CD4-positive, alpha-beta T cell (primary cell): ENCODE measurements around the gene LSM11. TPM values are rescaled to one million over a fixed set of nuclear protein-coding genes. Genes with fewer than 3 reads are reported as not detected.

Experiments
- ATAC-seq: fragments of 200-7000 bp; cut with Tn5 transposase; one replicate; pipeline ENCODE4 v1.10.0; 2022; ENCODE audit warnings: mild to moderate bottlenecking; ENCODE audit not compliant: poor library complexity
- CTCF ChIA-PET: fragments of 350-600 bp; sonication (Branson Sonifier 250); formaldehyde crosslinking; loops from one replicate; lab custom pipeline; 2021; ENCODE audit warnings: antibody characterized with exemption, inconsistent platforms; lab: Charles Lee
- POLR2A ChIA-PET: fragments of 350-600 bp; sonication (Branson Sonifier 250); formaldehyde crosslinking; loops from one replicate; lab custom pipeline; 2021; ENCODE audit warnings: antibody characterized with exemption, inconsistent platforms; lab: Charles Lee
- DNase-seq, 14 experiments: peaks; one replicate each; pipeline ENCODE4 v3.0.0-alpha.2; 2013 to 2020; ENCODE audit warnings: mixed read lengths in 2 of 14
- H3K27ac ChIP-seq, 2 donors: one replicate each; pipeline versions ENCODE4 v1.5.1 to v1.7.0; 2013; ENCODE audit warnings: low read length in 2 of 2, low read depth in 1 of 2, mild to moderate bottlenecking in 1 of 2
- H3K27me3 ChIP-seq, 2 experiments: 1 replicate in 1 of 2; 2 replicates in 1 of 2; pipeline versions ENCODE4 v1.6.1 to v1.7.0; 2013; ENCODE audit warnings: low read length in 2 of 2, control low read depth in 1 of 2, mild to moderate bottlenecking in 1 of 2, moderate library complexity in 1 of 2; ENCODE audit not compliant: insufficient read depth in 2 of 2, control insufficient read depth in 1 of 2
- H3K36me3 ChIP-seq: one replicate; pipeline ENCODE4 v1.6.1; 2013; ENCODE audit warnings: low read length, control low read depth; ENCODE audit not compliant: insufficient read depth
- H3K4me1 ChIP-seq: one replicate; pipeline ENCODE4 v1.6.1; 2013; ENCODE audit warnings: low read length, control low read depth; ENCODE audit not compliant: insufficient read depth
- H3K4me3 ChIP-seq: one replicate; pipeline ENCODE4 v1.5.1; 2013; ENCODE audit warnings: mild to moderate bottlenecking, low read length, moderate library complexity
- H3K9me3 ChIP-seq, 2 experiments: 1 replicate in 1 of 2; 2 replicates in 1 of 2; pipeline versions ENCODE4 v1.6.1 to v1.7.0; 2013; ENCODE audit warnings: low read length in 2 of 2, mild to moderate bottlenecking in 2 of 2, control low read depth in 1 of 2, moderate library complexity in 1 of 2; ENCODE audit not compliant: control insufficient read depth in 1 of 2, insufficient read depth in 1 of 2
- H3K27ac Mint-ChIP-seq: one replicate; pipeline ENCODE4 v1.8.0; 2020; ENCODE audit warnings: mixed read lengths
- H3K27me3 Mint-ChIP-seq: one replicate; pipeline ENCODE4 v1.8.0; 2021; ENCODE audit warnings: mixed read lengths
- H3K36me3 Mint-ChIP-seq: one replicate; pipeline ENCODE4 v1.8.0; 2021; ENCODE audit warnings: low read depth, mixed read lengths
- H3K4me1 Mint-ChIP-seq: one replicate; pipeline ENCODE4 v1.8.0; 2021; ENCODE audit warnings: low read depth, mixed read lengths
- H3K4me3 Mint-ChIP-seq: one replicate; pipeline ENCODE4 v1.8.0; 2020; ENCODE audit warnings: mild to moderate bottlenecking, mixed read lengths
- H3K9me3 Mint-ChIP-seq: one replicate; pipeline ENCODE4 v1.8.0; 2020; ENCODE audit warnings: mixed read lengths
- intact Hi-C, 2 experiments: fragments of 100-400 bp; cut with DNase I in 1 of 2; cut with micrococcal nuclease in 1 of 2; formaldehyde crosslinking; loops; one replicate each; pipeline versions ENCODE4 v1.15.1 to v1.9.0; 2023 to 2025; cut with DNase I, micrococcal nuclease
- total RNA-seq, 174 experiments: library from RNA in 2 of 174; stranded (reverse) in 2 of 174; gene quantifications; one replicate each; pipeline ENCODE4 v1.2.3 and lab custom pipeline; 2021 to 2026
- TF ChIP-seq, protein P1 (sequence below): fragments of 200-600 bp; IDR thresholded peaks from one replicate; pipeline ENCODE4 v1.8.0; 2022; ENCODE audit warnings: antibody characterized with exemption, mild to moderate bottlenecking

LSM11 gene
- total RNA-seq, 2 experiments from 2014 or later = 0.49 to 0.70 TPM

- H3K27ac ChIP-seq = no peak overlapping the region
- DNase-seq = no peak
- intact Hi-C loops = loop anchor here in 1 of 2 experiments (10.0 kb wide), 1 partner anchor 1337 kb away; no protein-coding TSS in a partner anchor
- ChIA-PET POLR2A (no interaction called here), CTCF (no interaction called here)
- Mint-ChIP-seq H3K36me3 (no peaks in the 10 kb centered on the region), H3K27ac (no peak overlapping the region), H3K4me1 (no peaks in the 10 kb centered on the region), H3K9me3 (no peaks in the 10 kb centered on the region), H3K4me3 (no peak overlapping the region), H3K27me3 (peaks cover 5% of the 10 kb centered on the region)
- peaks cover 0 to 6% of the 10 kb centered on the region in 2 experiments for H3K9me3 ChIP-seq
- H3K36me3 ChIP-seq = no peaks in the 10 kb centered on the region
- no peaks in the 10 kb centered on the region for H3K4me1 ChIP-seq
- TF ChIP-seq, protein P1, sequence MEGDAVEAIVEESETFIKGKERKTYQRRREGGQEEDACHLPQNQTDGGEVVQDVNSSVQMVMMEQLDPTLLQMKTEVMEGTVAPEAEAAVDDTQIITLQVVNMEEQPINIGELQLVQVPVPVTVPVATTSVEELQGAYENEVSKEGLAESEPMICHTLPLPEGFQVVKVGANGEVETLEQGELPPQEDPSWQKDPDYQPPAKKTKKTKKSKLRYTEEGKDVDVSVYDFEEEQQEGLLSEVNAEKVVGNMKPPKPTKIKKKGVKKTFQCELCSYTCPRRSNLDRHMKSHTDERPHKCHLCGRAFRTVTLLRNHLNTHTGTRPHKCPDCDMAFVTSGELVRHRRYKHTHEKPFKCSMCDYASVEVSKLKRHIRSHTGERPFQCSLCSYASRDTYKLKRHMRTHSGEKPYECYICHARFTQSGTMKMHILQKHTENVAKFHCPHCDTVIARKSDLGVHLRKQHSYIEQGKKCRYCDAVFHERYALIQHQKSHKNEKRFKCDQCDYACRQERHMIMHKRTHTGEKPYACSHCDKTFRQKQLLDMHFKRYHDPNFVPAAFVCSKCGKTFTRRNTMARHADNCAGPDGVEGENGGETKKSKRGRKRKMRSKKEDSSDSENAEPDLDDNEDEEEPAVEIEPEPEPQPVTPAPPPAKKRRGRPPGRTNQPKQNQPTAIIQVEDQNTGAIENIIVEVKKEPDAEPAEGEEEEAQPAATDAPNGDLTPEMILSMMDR = no peak
- no peak overlapping the region for H3K4me3 ChIP-seq
- H3K27me3 ChIP-seq = peaks cover 0 to 4% of the 10 kb centered on the region in 2 experiments
- ATAC-seq = no peak
Observed at GRCh38 chr5:157767689-157768088, 24.2 kb downstream of the LSM11 start.

- H3K27me3 Mint-ChIP-seq = peaks cover 5% of the 10 kb centered on the region
- H3K4me1 Mint-ChIP-seq = no peaks in the 10 kb centered on the region
- H3K9me3 Mint-ChIP-seq = no peaks in the 10 kb centered on the region
- TF ChIP-seq, protein P1 = no peak
- Histone ChIP-seq H3K4me3 (no peak overlapping the region), H3K4me1 (no peaks in the 10 kb centered on the region), H3K27me3 (peaks cover 0 to 4% of the 10 kb centered on the region in 2 experiments), H3K36me3 (no peaks in the 10 kb centered on the region), H3K27ac (no peak overlapping the region), H3K9me3 (peaks cover 0 to 6% of the 10 kb centered on the region in 2 experiments)
- no peak for DNase-seq
- no peak overlapping the region for H3K27ac Mint-ChIP-seq
- CTCF ChIA-PET = no interaction called here
- H3K4me3 Mint-ChIP-seq = no peak overlapping the region
- ATAC-seq = no peak
- intact Hi-C loops = no loop called here
- POLR2A ChIA-PET = no interaction called here
- H3K36me3 Mint-ChIP-seq = no peaks in the 10 kb centered on the region
Observed at GRCh38 chr5:157770665-157771064, 27.2 kb downstream of the LSM11 start.

DNA sequence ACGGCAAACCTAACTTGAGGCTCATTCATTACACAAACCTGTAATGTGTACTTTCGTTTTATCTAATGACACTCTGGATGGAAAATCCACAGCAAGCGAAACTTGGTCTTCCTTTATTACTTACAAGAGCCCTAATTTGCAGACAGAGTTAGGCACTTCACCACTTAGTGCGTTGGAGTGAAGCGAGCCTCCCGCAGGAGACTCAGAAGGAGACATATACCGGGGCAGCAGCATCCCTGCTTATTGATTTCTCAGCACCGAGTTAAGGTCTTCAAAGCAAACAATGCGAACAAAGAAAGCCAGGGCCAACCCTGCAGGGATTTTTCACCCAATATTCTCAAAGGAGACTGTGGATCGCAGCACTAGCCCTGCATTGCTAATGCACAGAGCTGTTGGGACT lies 28.6 kb downstream of the LSM11 start:
- ChIA-PET CTCF (no interaction called here), POLR2A (no interaction called here)
- Histone ChIP-seq H3K27ac (no peak overlapping the region), H3K9me3 (peaks cover 0 to 6% of the 10 kb centered on the region in 2 experiments), H3K4me1 (no peaks in the 10 kb centered on the region), H3K27me3 (peaks cover 0 to 4% of the 10 kb centered on the region in 2 experiments), H3K36me3 (no peaks in the 10 kb centered on the region), H3K4me3 (no peak overlapping the region)
- H3K36me3 Mint-ChIP-seq = no peaks in the 10 kb centered on the region
- H3K4me1 Mint-ChIP-seq = no peaks in the 10 kb centered on the region
- intact Hi-C loops = no loop called here
- H3K27ac Mint-ChIP-seq = no peak overlapping the region
- peak overlapping the region; percentile 54 for H3K4me3 Mint-ChIP-seq
- no peak for ATAC-seq
- H3K9me3 Mint-ChIP-seq = no peaks in the 10 kb centered on the region
- H3K27me3 Mint-ChIP-seq = peaks cover 5% of the 10 kb centered on the region
- no peak for DNase-seq
- TF ChIP-seq, protein P1 = no peak
